ENCODE results near the gene BIN1. TPM values are rescaled to one million over a fixed set of nuclear protein-coding genes. Genes with fewer than 3 reads are reported as not detected.
A peak's percentile ranks its signal among the peaks of the same experiment; 100 is the strongest.

BIN1 gene
- total RNA-seq, 4 donors from 2014 or later: 33.3 to 39.7 (median 38.4) TPM

DNA sequence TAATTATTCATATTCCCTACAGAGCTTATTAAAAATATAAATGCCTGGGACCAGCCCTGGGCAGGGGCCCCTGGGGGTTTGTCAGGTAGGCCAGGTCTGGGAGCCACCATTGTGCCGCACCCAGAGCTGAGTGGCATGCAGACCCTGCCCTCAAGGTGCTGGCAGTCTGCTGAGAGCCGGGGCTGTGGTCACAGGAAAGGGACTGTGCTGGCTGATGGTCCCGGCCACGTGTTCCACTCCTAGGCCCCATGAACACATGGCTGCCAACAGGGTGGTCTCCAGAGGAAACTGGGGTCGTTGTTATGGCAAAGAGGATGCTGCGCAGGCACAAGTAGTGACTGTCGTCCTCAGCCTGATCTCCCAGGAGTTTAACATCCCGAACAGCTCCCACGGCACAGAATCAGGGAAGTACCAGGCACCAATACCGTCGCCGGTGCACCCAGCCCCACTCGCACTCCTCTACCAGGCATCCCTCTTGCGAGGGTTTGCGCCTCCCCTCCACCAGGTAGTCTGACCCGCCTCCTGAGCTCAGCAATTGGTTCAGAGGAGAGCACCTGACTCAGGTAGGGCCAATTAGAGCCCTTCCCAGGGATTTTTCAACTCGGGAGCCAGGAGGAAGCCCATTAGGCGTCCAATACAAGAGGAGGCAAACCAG is 39.2 kb upstream of the BIN1 start:
- Histone ChIP-seq H3K4me1 (peaks cover 0 to 6% (median 0%) of the 10 kb centered on the region in 4 donors), H3K27ac (no peak overlapping the region), H3K36me3 (no peaks in the 10 kb centered on the region), H3K27me3 (no peaks in the 10 kb centered on the region), H3K4me3 (no peak overlapping the region), H3K9me3 (peaks cover 0 to 3% of the 10 kb centered on the region in 2 donors)
- no peak for TF ChIP-seq EP300 (IDR thresholded peaks at IDR 0.05; ENCODE audit: low read depth)
- TF ChIP-seq, protein P1, sequence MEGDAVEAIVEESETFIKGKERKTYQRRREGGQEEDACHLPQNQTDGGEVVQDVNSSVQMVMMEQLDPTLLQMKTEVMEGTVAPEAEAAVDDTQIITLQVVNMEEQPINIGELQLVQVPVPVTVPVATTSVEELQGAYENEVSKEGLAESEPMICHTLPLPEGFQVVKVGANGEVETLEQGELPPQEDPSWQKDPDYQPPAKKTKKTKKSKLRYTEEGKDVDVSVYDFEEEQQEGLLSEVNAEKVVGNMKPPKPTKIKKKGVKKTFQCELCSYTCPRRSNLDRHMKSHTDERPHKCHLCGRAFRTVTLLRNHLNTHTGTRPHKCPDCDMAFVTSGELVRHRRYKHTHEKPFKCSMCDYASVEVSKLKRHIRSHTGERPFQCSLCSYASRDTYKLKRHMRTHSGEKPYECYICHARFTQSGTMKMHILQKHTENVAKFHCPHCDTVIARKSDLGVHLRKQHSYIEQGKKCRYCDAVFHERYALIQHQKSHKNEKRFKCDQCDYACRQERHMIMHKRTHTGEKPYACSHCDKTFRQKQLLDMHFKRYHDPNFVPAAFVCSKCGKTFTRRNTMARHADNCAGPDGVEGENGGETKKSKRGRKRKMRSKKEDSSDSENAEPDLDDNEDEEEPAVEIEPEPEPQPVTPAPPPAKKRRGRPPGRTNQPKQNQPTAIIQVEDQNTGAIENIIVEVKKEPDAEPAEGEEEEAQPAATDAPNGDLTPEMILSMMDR (IDR thresholded peaks at IDR 0.05): no peak
- no peak for TF ChIP-seq POLR2AphosphoS5 (IDR thresholded peaks at IDR 0.05)
- TF ChIP-seq POLR2A (IDR thresholded peaks at IDR 0.05): no peak
- in situ Hi-C loops (cut with MboI; ENCODE audit: low pct_ligation_motif_present in 1 of 4, low pct_unique_long_range_greater_than_20kb in 1 of 4, low sequenced_read_pairs in 3 of 4) (no loop called here), intact Hi-C loops (cut with DNase I; ENCODE audit: low total_unique reads) (no loop called here)
- 94% methylated on average over 16 of the region's 18 CpGs; no CpG with 5 or more reads in 1 of the 2 donors for WGBS, 2 donors (ENCODE audit: low coverage in 1 of 2)
- DNase-seq: no peak

DNA sequence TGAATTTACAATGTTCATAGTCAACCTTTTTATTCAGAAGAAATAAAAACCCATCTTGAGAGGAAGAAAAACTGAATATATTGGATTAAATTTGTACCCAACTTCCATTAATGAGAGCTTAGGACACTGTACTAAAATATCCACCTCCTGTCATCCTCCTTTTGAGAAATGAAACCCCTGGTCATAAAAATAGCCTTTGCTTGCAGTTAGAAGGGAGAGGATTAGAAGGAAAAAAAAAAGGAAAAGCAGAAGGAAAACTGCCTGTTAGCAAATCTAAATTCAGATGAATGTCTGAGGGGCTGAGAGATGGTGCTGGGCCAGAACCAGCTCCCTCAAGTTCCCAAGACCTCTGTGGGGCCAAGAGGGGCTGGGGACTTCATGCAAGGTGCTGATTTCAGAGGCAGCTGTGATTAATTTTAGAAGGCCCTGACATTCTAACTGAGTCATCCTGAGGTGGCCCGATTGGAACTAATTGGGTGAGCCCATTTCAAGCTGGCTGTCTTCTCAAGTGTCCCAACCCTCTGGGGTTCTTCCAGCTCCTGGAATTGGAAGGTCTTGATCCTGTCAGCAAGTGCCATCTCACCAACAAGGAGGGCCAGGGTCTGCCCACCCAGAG is 38.4 kb upstream of the BIN1 start:
- H3K27me3 ChIP-seq: no peaks in the 10 kb centered on the region
- WGBS, 2 donors (ENCODE audit: low coverage in 1 of 2): 67% methylated on average over 1 of the region's 1 CpG; no CpG with 5 or more reads in 1 of the 2 donors
- no peak overlapping the region for H3K4me3 ChIP-seq
- peaks cover 0 to 6% (median 0%) of the 10 kb centered on the region in 4 donors for H3K4me1 ChIP-seq
- H3K36me3 ChIP-seq: no peaks in the 10 kb centered on the region
- no peak overlapping the region for H3K27ac ChIP-seq
- no peak for DNase-seq
- intact Hi-C loops (cut with DNase I; ENCODE audit: low total_unique reads): no loop called here
- no peaks in the 10 kb centered on the region for H3K9me3 ChIP-seq
- TF ChIP-seq EP300 (IDR thresholded peaks at IDR 0.05; ENCODE audit: low read depth): no peak
- TF ChIP-seq, protein P1 (IDR thresholded peaks at IDR 0.05): no peak
- TF ChIP-seq POLR2AphosphoS5 (IDR thresholded peaks at IDR 0.05): no peak
- no peak for TF ChIP-seq POLR2A (IDR thresholded peaks at IDR 0.05)
- in situ Hi-C loops (cut with MboI; ENCODE audit: low pct_ligation_motif_present in 1 of 4, low pct_unique_long_range_greater_than_20kb in 1 of 4, low sequenced_read_pairs in 3 of 4): no loop called here

DNA sequence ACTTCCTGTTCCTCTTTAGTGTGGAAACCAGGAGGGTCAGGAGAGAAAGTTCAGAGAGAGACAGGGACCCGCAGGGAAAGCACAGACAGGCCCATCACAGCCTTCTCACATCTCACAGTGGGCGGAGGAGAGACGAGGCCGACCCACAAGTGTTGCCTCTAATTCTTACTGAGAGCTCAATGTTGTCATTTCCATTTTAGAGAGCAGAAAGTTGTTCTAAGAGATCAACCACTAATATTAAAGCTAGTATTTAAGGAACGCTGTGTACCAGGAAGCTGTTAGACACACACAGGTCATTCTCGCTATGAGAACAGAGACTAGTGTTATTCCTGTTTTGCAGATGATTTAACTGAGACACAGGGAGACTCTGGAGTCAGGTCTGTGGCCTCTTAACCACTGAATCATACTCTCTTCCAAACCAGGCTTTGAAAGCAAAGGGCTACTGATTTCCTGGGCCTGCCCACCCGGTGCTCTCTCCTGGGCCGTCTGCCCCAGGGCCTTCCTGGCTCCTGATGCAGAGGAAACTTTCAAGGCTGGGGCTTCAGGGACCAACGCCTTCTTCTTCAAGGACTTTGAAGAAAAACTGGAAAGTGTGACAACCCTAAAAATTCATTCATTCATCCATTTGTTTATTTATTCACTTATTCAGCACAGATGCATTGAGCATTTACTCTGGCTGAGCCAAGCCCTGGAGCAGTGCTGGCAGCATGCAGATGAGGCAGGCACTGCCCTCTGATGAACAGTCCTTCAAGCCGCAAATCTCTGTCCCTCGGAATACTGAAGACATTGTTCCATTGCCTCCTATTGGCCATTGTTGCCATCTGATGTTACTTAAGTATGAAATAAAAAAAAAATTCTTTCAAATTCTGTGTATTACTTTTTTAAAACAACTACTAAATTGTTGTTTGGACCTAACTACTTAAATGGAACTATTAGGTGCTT is 37.2 kb upstream of the BIN1 start:
- in situ Hi-C loops (cut with MboI; ENCODE audit: low pct_ligation_motif_present in 1 of 4, low pct_unique_long_range_greater_than_20kb in 1 of 4, low sequenced_read_pairs in 3 of 4): no loop called here

More for the DNA sequence above, 37.2 kb upstream of the BIN1 start:
- Histone ChIP-seq H3K27me3 (no peaks in the 10 kb centered on the region), H3K36me3 (no peaks in the 10 kb centered on the region), H3K4me3 (no peak overlapping the region), H3K9me3 (no peaks in the 10 kb centered on the region), H3K27ac (peak overlapping the region in 2 of 4 donors; percentile 3 to 12), H3K4me1 (peaks cover 0 to 6% (median 0%) of the 10 kb centered on the region in 4 donors)
- TF ChIP-seq POLR2A (IDR thresholded peaks at IDR 0.05): no peak
- no peak for TF ChIP-seq EP300 (IDR thresholded peaks at IDR 0.05; ENCODE audit: low read depth)
- TF ChIP-seq, protein P1 (IDR thresholded peaks at IDR 0.05): no peak
- TF ChIP-seq POLR2AphosphoS5 (IDR thresholded peaks at IDR 0.05): no peak
- intact Hi-C loops (cut with DNase I; ENCODE audit: low total_unique reads): no loop called here
- WGBS, 2 donors (ENCODE audit: low coverage in 1 of 2): 62 to 65% methylated on average over 5 to 11 of the region's 11 CpGs
- DNase-seq: no peak

All from transverse colon (tissue), 4 donors.